ENCODE data around the gene ABAT.

ABAT gene

GRCh38 chr16:8686879-8687278 lies 12.5 kb downstream of the ABAT start:
- no peak for TF ChIP-seq CTCF (IDR thresholded peaks at IDR 0.05)

GRCh38 chr16:8689686-8690085 lies 15.3 kb downstream of the ABAT start:
- TF ChIP-seq CTCF (IDR thresholded peaks at IDR 0.05): no peak

GRCh38 chr16:8691728-8692127 lies 17.3 kb downstream of the ABAT start:
- TF ChIP-seq CTCF (IDR thresholded peaks at IDR 0.05): no peak

GRCh38 chr16:8694795-8695728 lies 20.6 kb downstream of the ABAT start:
- TF ChIP-seq CTCF (IDR thresholded peaks at IDR 0.05): no peak

GRCh38 chr16:8696880-8697279 lies 22.5 kb downstream of the ABAT start:
- TF ChIP-seq CTCF (IDR thresholded peaks at IDR 0.05): no peak

GRCh38 chr16:8697965-8698364 lies 23.5 kb downstream of the ABAT start:
- TF ChIP-seq CTCF (IDR thresholded peaks at IDR 0.05): no peak

GRCh38 chr16:8703693-8704092 lies 29.3 kb downstream of the ABAT start:
- no peak for TF ChIP-seq CTCF (IDR thresholded peaks at IDR 0.05)
